HCT116 (cell line): ENCODE results near the gene C10orf62. TPM values are rescaled to one million over a fixed set of nuclear protein-coding genes. Genes with fewer than 3 reads are reported as not detected.

Source experiments
- ATAC-seq: fragments of 200-7000 bp; cut with Tn5 transposase; 2 replicates; pipeline ENCODE4 v1.9.1; 2020; ENCODE audit warnings: mild to moderate bottlenecking, moderate library complexity
- BruUV-seq: library from RNA; stranded (reverse); fragments of 400-500 nt; replicated peaks from 2 replicates; lab custom pipeline; 2021; lab: Mats Ljungman, UMichigan
- CTCF ChIA-PET: fragments of 300-600 bp; sonication (Branson Sonifier 250); formaldehyde crosslinking; loops from one replicate; lab custom pipeline; 2021; ENCODE audit warnings: antibody characterized with exemption; lab: Charles Lee
- POLR2A ChIA-PET: fragments of 300-600, 350-600 bp; sonication (Branson Sonifier 250); formaldehyde crosslinking; loops from one replicate; lab custom pipeline; 2021; ENCODE audit warnings: antibody characterized with exemption; lab: Charles Lee
- RAD21 ChIA-PET, 2 experiments: fragments of 300-600 bp; sonication (Branson Sonifier 250); formaldehyde crosslinking; loops; one replicate each; lab custom pipeline; 2023; ENCODE audit warnings: low total read pairs in 2 of 2; ENCODE audit not compliant: uncharacterized antibody in 2 of 2, unreplicated experiment in 2 of 2, low non-redundant PET in 1 of 2; lab: Charles Lee
- DNase-seq: peaks from one replicate; pipeline ENCODE4 v3.0.0-alpha.2; 2010; ENCODE audit warnings: low read depth, low spot score
- H2AFZ ChIP-seq: fragments of 200-600 bp; shearing (Covaris generic), sonication (generic); 2 replicates; pipeline ENCODE4 v1.6.1; 2017; ENCODE audit warnings: low read depth, mixed run types, mixed read lengths, antibody characterized with exemption, low read length; ENCODE audit not compliant: poor library complexity, severe bottlenecking
- H3K27ac ChIP-seq: 2 replicates; pipeline ENCODE4 v1.5.1; 2012; ENCODE audit warnings: low read depth, low read length
- H3K27me3 ChIP-seq: fragments of 200-600 bp; sonication (generic); 2 replicates; pipeline ENCODE4 v1.6.1; 2016; ENCODE audit warnings: mixed run types, low read length, mixed read lengths; ENCODE audit not compliant: insufficient read depth
- H3K36me3 ChIP-seq, 2 experiments: fragments of 200-500 bp in 1 of 2; fragments of 200-600 bp in 1 of 2; sonication (Bioruptor generic) in 1 of 2; sonication (generic) in 1 of 2; 2 replicates each; pipeline versions ENCODE4 v1.5.1 to v1.6.1; 2014 to 2016; ENCODE audit warnings: low read length in 2 of 2, inconsistent platforms in 1 of 2, mixed read lengths in 1 of 2, mixed run types in 1 of 2; ENCODE audit not compliant: insufficient read depth in 2 of 2, control insufficient read depth in 1 of 2
- H3K4me1 ChIP-seq, 2 experiments: fragments of 200-600 bp in 1 of 2; sonication (generic) in 1 of 2; 2 replicates each; pipeline versions ENCODE4 v1.5.1 to v1.6.1; 2012 to 2017; ENCODE audit warnings: low read length in 2 of 2, inconsistent platforms in 1 of 2, mild to moderate bottlenecking in 1 of 2, mixed read lengths in 1 of 2, mixed run types in 1 of 2, moderate library complexity in 1 of 2; ENCODE audit not compliant: insufficient read depth in 2 of 2, control insufficient read depth in 1 of 2
- H3K4me2 ChIP-seq: fragments of 200-600 bp; sonication (generic); 2 replicates; pipeline ENCODE4 v1.6.1; 2017; ENCODE audit warnings: mixed run types, low read length, mixed read lengths
- H3K4me3 ChIP-seq, 2 experiments: fragments of 200-600 bp in 1 of 2; sonication (generic) in 1 of 2; replicated peaks in 1 of 2; 2 replicates each; pipeline ENCODE4 v1.5.1; 2011 to 2016; ENCODE audit warnings: low read length in 2 of 2, control low read depth in 1 of 2, low read depth in 1 of 2, mild to moderate bottlenecking in 1 of 2, mixed read lengths in 1 of 2, mixed run types in 1 of 2
- H3K79me2 ChIP-seq: fragments of 200-600 bp; sonication (generic); 2 replicates; pipeline ENCODE4 v1.6.1; 2017; ENCODE audit warnings: mild to moderate bottlenecking, mixed run types, low read length, moderate library complexity, mixed read lengths; ENCODE audit not compliant: insufficient read depth
- H3K9ac ChIP-seq: fragments of 200-600 bp; sonication (generic); 2 replicates; pipeline ENCODE4 v1.6.1; 2016; ENCODE audit warnings: low read length, mixed read lengths
- H3K9me2 ChIP-seq: fragments of 200-600 bp; sonication (generic), shearing (Covaris generic); 2 replicates; pipeline ENCODE4 v1.6.1; 2017; ENCODE audit warnings: mixed run types, mild to moderate bottlenecking, moderate library complexity; ENCODE audit not compliant: insufficient read depth
- H3K9me3 ChIP-seq, 2 experiments: fragments of 200-500 bp in 1 of 2; fragments of 200-600 bp in 1 of 2; sonication (Bioruptor generic) in 1 of 2; sonication (generic) in 1 of 2; 2 replicates each; pipeline ENCODE4 v1.6.1; 2014 to 2017; ENCODE audit warnings: low read length in 2 of 2, mixed read lengths in 2 of 2, inconsistent platforms in 1 of 2, low read depth in 1 of 2, mild to moderate bottlenecking in 1 of 2, mixed run types in 1 of 2, moderate library complexity in 1 of 2; ENCODE audit not compliant: control insufficient read depth in 1 of 2, insufficient read depth in 1 of 2
- H4K20me1 ChIP-seq: fragments of 200-600 bp; sonication (generic), shearing (Covaris generic); 2 replicates; pipeline ENCODE4 v1.6.1; 2017; ENCODE audit warnings: mixed run types, mild to moderate bottlenecking, moderate library complexity; ENCODE audit not compliant: insufficient read depth
- ATF3 ChIP-seq: IDR thresholded peaks from 2 replicates; pipeline ENCODE4 v1.6.1; 2012
- CBX3 ChIP-seq: IDR thresholded peaks from 2 replicates; pipeline ENCODE4 v1.6.1; 2012; ENCODE audit warnings: low read depth
- EGR1 ChIP-seq: IDR thresholded peaks from 2 replicates; pipeline ENCODE4 v1.6.1; 2012; ENCODE audit warnings: low read depth
- ELF1 ChIP-seq: IDR thresholded peaks from 2 replicates; pipeline ENCODE4 v1.6.1; 2012; ENCODE audit warnings: low read depth, borderline replicate concordance
- EZH2phosphoT487 ChIP-seq: fragments of 200-600 bp; IDR thresholded peaks from 2 replicates; pipeline ENCODE4 v1.6.1; 2018; ENCODE audit warnings: antibody characterized with exemption, borderline replicate concordance
- FOSL1 ChIP-seq: IDR thresholded peaks from 2 replicates; pipeline ENCODE4 v1.6.1; 2012; ENCODE audit warnings: low read depth
- POLR2A ChIP-seq: IDR thresholded peaks from 2 replicates; pipeline ENCODE4 v1.7.0; 2011; ENCODE audit warnings: borderline replicate concordance; ENCODE audit not compliant: insufficient read depth, insufficient read length; ENCODE audit errors: extremely low read depth
- POLR2AphosphoS5 ChIP-seq: IDR thresholded peaks from 2 replicates; pipeline ENCODE4 v1.6.1; 2011; ENCODE audit warnings: mild to moderate bottlenecking, low read depth, low read length, moderate library complexity
- RAD21 ChIP-seq: IDR thresholded peaks from 2 replicates; pipeline ENCODE4 v1.6.1; 2012; ENCODE audit warnings: low read depth, mild to moderate bottlenecking
- REST ChIP-seq: IDR thresholded peaks from 2 replicates; pipeline ENCODE4 v1.6.1; 2012; ENCODE audit warnings: low read depth
- SIN3A ChIP-seq: IDR thresholded peaks from 2 replicates; pipeline ENCODE4 v1.6.1; 2012; ENCODE audit warnings: low read depth
- SP1 ChIP-seq: IDR thresholded peaks from 2 replicates; pipeline ENCODE4 v1.6.1; 2012; ENCODE audit warnings: low read depth
- SRF ChIP-seq: IDR thresholded peaks from 2 replicates; pipeline ENCODE4 v1.6.1; 2012; ENCODE audit warnings: low read depth
- TCF7L2 ChIP-seq: IDR thresholded peaks from 2 replicates; pipeline ENCODE4 v1.7.0; 2011; ENCODE audit warnings: borderline replicate concordance, inconsistent platforms; ENCODE audit not compliant: insufficient read depth, insufficient read length; ENCODE audit errors: extremely low read depth
- ZFX ChIP-seq: fragments of 450-650 bp; IDR thresholded peaks from 2 replicates; pipeline ENCODE4 v1.6.1; 2017
- ZNF274 ChIP-seq: fragments of 200-500 bp; sonication (Bioruptor generic); IDR thresholded peaks from 2 replicates; pipeline ENCODE4 v1.6.1; 2014; ENCODE audit warnings: mild to moderate bottlenecking, low read depth, low read length, inconsistent platforms
- intact Hi-C: fragments of 100-400 bp; cut with micrococcal nuclease; formaldehyde crosslinking; loops from 2 replicates; pipeline ENCODE4 v1.10.0; 2022
- total RNA-seq: library from RNA; stranded (reverse); gene quantifications from one replicate; pipeline ENCODE4 v1.2.1, GENCODE V29; 2021; ENCODE audit not compliant: unreplicated experiment
- TF ChIP-seq, protein P1 (sequence below): IDR thresholded peaks from 2 replicates; pipeline ENCODE4 v1.6.1; 2011; ENCODE audit warnings: mild to moderate bottlenecking, low read length, moderate library complexity; ENCODE audit not compliant: insufficient replicate concordance; ENCODE audit errors: extremely low read depth
- TF ChIP-seq, protein P2 (sequence below): IDR thresholded peaks from 2 replicates; pipeline ENCODE4 v1.6.1; 2012

Gene C10orf62
- total RNA-seq, 1 experiment from 2014 or later: 0.32 TPM

DNA sequence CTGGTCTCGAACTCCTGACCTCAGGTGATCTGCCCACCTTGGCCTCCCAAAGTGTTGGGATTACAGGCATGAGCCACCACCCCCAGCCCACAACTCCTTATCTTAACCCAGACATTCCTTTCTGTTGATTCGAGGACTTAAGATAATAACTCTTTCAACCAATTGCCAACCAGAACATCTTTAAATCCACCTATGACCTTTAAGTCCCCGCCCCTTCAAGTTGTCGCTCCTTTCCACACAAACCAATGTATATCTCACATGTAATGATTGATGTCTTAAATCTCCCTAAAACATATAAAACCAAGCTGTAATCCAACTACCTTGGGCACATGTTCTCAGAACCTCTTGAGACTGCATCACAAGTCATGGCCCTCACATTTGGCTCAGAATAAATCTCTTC, 24.7 kb upstream of the C10orf62 start:
- no peaks in the 10 kb centered on the region for H3K79me2 ChIP-seq
- POLR2A ChIA-PET: no interaction called here
- CTCF ChIA-PET: interaction anchor here (1.6 kb wide), 1 partner anchor 30 kb away, joined by 4 read pairs; no protein-coding TSS in a partner anchor

More for the DNA sequence above, 24.7 kb upstream of the C10orf62 start:
- intact Hi-C loops: no loop called here
- Histone ChIP-seq H3K9me3 (peaks cover 0 to 15% of the 10 kb centered on the region in 2 experiments; a peak in 1 of 4 replicates), H3K4me1 (no peaks in the 10 kb centered on the region), H3K9ac (no peak overlapping the region), H2AFZ (no peak overlapping the region), H3K27ac (no peak overlapping the region), H3K4me2 (no peak overlapping the region), H3K9me2 (no peaks in the 10 kb centered on the region), H3K36me3 (no peaks in the 10 kb centered on the region), H3K4me3 (no peak overlapping the region), H4K20me1 (no peaks in the 10 kb centered on the region), H3K27me3 (no peaks in the 10 kb centered on the region)
- TF ChIP-seq ZFX (no peak), EGR1 (no peak), ELF1 (no peak), FOSL1 (no peak), EZH2phosphoT487 (no peak), POLR2AphosphoS5 (no peak), CBX3 (no peak), REST (no peak), RAD21 (no peak), SP1 (no peak), POLR2A (no peak), SIN3A (no peak), ATF3 (no peak), SRF (no peak), ZNF274 (no peak), TCF7L2 (no peak)
- TF ChIP-seq, protein P1, sequence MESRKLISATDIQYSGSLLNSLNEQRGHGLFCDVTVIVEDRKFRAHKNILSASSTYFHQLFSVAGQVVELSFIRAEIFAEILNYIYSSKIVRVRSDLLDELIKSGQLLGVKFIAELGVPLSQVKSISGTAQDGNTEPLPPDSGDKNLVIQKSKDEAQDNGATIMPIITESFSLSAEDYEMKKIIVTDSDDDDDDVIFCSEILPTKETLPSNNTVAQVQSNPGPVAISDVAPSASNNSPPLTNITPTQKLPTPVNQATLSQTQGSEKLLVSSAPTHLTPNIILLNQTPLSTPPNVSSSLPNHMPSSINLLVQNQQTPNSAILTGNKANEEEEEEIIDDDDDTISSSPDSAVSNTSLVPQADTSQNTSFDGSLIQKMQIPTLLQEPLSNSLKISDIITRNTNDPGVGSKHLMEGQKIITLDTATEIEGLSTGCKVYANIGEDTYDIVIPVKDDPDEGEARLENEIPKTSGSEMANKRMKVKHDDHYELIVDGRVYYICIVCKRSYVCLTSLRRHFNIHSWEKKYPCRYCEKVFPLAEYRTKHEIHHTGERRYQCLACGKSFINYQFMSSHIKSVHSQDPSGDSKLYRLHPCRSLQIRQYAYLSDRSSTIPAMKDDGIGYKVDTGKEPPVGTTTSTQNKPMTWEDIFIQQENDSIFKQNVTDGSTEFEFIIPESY: no peak
- TF ChIP-seq, protein P2, sequence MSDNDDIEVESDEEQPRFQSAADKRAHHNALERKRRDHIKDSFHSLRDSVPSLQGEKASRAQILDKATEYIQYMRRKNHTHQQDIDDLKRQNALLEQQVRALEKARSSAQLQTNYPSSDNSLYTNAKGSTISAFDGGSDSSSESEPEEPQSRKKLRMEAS: no peak
- no TSS peak for BruUV-seq
- ATAC-seq (no peak), DNase-seq (no peak)
- RAD21 ChIA-PET: no interaction called here
